Pancreas (tissue), 10 donors: Measurements from ENCODE around the gene RAB9A. TPM values are rescaled to one million over a fixed set of nuclear protein-coding genes. Genes with fewer than 3 reads are reported as not detected.

Source experiments
- ATAC-seq, 4 donors: fragments of 200-7000 bp; cut with Tn5 transposase; one replicate each; pipeline versions ENCODE4 v1.8.0 to v1.9.1; 2020; ENCODE audit warnings: mild to moderate bottlenecking in 4 of 4, moderate library complexity in 4 of 4
- DNase-seq, 6 donors: peaks; one replicate each; pipeline ENCODE4 v3.0.0-alpha.2; 2020
- FAIRE-seq: peaks from 2 replicates; lab custom pipeline; 2012; peaks lifted over from hg19 to GRCh38; lab: Jason Lieb, UNC
- H3K27ac ChIP-seq, 4 donors: fragments of 200-600 bp; sonication (generic); 1 replicate in 3 of 4; 2 replicates in 1 of 4; pipeline versions ENCODE4 v1.5.0 to v1.8.0; 2020
- H3K27me3 ChIP-seq, 4 donors: fragments of 200-600 bp; one replicate each; pipeline ENCODE4 v1.8.0; 2021
- H3K36me3 ChIP-seq, 3 donors: fragments of 200-600 bp; sonication (generic) in 1 of 3; one replicate each; pipeline versions ENCODE4 v1.5.0 to v1.8.0; 2020 to 2021
- H3K4me1 ChIP-seq, 3 donors: fragments of 200-600 bp; one replicate each; pipeline ENCODE4 v1.8.0; 2021
- H3K4me3 ChIP-seq, 4 donors: fragments of 200-600 bp; sonication (generic) in 2 of 4; one replicate each; pipeline versions ENCODE4 v1.5.0 to v1.8.0; 2020 to 2021
- H3K9me3 ChIP-seq, 4 donors: fragments of 200-600 bp; one replicate each; pipeline ENCODE4 v1.8.0; 2021
- WGBS, 2 donors: extraction: QIAGEN DNeasy Blood & Tissue Kit; methylation state at CpG; one replicate each; pipeline ENCODE4 v1.1.7; 2013; 5-methylcytosine and 5-hydroxymethylcytosine counted together
- intact Hi-C, 3 donors: fragments of 100-400 bp; cut with DNase I; formaldehyde crosslinking; loops; one replicate each; pipeline versions ENCODE4 v1.11.1 to v1.14.2; 2022
- polyA plus RNA-seq, 2 donors: library from polyadenylated mRNA; stranded (reverse); fragments of 200-250 nt; gene quantifications; one replicate each; pipeline ENCODE4 v1.2.3, GENCODE V29; 2013
- total RNA-seq, 6 donors: library from RNA; stranded (reverse); fragmentation: NEBNext Ultra II Directional in 4 of 6; extraction: Animal tissue kit (Norgen Biotek cat#: 25700) in 4 of 6; gene quantifications; one replicate each; pipeline versions ENCODE4 v1.2.1 to v1.2.4, GENCODE V29; 2021 to 2023
- TF ChIP-seq, protein P1 (sequence below), 4 donors: fragments of 200-600 bp; sonication (generic) in 3 of 4; IDR thresholded peaks; one replicate each; pipeline versions ENCODE4 v1.5.0 to v1.8.0; 2021; ENCODE audit warnings: antibody characterized with exemption in 4 of 4
- donor health status: healthy with polysubstance abuse.
- donor health status: DM: no; HTN: no; CAD: no; lungs with moderate emphysema.
- donor health status: DM: no; HTN: no; CAD: no.
- donor health status: control.
- donor health status: control.
- donor health status: Bipolar disorder and iron deficiency.
- donor health status: DM: yes; HTN: yes; CAD: no.
- donor health status: DM: no; HTN: no; CAD: no.
- donor health status: DM: no; HTN: no; CAD: no.
- donor health status: DM: yes; HTN: yes; CAD: no.

The RAB9A gene
- total and polyA plus RNA-seq, 8 donors: 8.7 to 22.0 (median 16.5) TPM

DNA sequence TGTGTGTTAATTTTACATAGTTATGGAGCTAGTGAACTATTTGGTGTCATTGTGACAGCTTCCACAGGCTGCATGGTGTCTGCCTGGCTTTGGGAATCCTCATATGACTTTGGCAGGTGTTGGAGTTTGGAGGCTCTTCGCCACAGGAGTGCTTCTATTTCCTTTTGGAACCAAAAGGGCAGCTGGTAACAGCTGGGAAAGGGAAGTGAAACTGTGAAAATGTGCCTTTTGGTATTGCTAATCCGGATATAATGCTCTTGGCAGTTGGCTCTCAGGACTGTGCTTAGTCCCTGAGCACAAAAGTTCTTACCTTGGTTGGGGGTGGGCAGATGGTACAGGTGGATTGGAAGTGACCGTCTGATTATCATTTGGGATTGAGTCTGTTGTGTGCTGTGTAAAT, 63.7 kb downstream of the RAB9A start:
- WGBS, 2 donors: 42 to 66% methylated on average over 3 of the region's 3 CpGs
- no peaks in the 10 kb centered on the region for H3K9me3 ChIP-seq
- H3K4me3 ChIP-seq: no peak overlapping the region
- TF ChIP-seq, protein P1, sequence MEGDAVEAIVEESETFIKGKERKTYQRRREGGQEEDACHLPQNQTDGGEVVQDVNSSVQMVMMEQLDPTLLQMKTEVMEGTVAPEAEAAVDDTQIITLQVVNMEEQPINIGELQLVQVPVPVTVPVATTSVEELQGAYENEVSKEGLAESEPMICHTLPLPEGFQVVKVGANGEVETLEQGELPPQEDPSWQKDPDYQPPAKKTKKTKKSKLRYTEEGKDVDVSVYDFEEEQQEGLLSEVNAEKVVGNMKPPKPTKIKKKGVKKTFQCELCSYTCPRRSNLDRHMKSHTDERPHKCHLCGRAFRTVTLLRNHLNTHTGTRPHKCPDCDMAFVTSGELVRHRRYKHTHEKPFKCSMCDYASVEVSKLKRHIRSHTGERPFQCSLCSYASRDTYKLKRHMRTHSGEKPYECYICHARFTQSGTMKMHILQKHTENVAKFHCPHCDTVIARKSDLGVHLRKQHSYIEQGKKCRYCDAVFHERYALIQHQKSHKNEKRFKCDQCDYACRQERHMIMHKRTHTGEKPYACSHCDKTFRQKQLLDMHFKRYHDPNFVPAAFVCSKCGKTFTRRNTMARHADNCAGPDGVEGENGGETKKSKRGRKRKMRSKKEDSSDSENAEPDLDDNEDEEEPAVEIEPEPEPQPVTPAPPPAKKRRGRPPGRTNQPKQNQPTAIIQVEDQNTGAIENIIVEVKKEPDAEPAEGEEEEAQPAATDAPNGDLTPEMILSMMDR (IDR thresholded peaks at IDR 0.05): no peak
- H3K36me3 ChIP-seq: peaks cover 0 to 21% (median 11%) of the 10 kb centered on the region in 3 donors
- FAIRE-seq (no peak), DNase-seq (no peak), ATAC-seq (peak in 3 of 4 donors; percentile 17 to 37 (median 32))
- peaks cover 0 to 6% (median 2%) of the 10 kb centered on the region in 3 donors for H3K4me1 ChIP-seq
- no peaks in the 10 kb centered on the region for H3K27me3 ChIP-seq
- peak overlapping the region in 1 of 4 donors; percentile 47 for H3K27ac ChIP-seq
- intact Hi-C loops: no loop called here

- Histone ChIP-seq H3K27ac (no peak overlapping the region), H3K4me3 (no peak overlapping the region), H3K36me3 (peaks cover 0 to 42% (median 24%) of the 10 kb centered on the region in 3 donors), H3K9me3 (no peaks in the 10 kb centered on the region), H3K27me3 (no peaks in the 10 kb centered on the region), H3K4me1 (peaks cover 0 to 6% (median 2%) of the 10 kb centered on the region in 3 donors)
- WGBS, 2 donors: 75 to 79% methylated on average over 1 of the region's 1 CpG
- ATAC-seq (no peak), FAIRE-seq (no peak), DNase-seq (no peak)
- TF ChIP-seq, protein P1 (IDR thresholded peaks at IDR 0.05): no peak
- intact Hi-C loops: no loop called here
Observed at GRCh38 chrX:13754765-13755164, 65.8 kb downstream of the RAB9A start.

GRCh38 chrX:13755254-13755653, 66.3 kb downstream of the RAB9A start:
- no peak for FAIRE-seq
- Histone ChIP-seq H3K4me3 (no peak overlapping the region), H3K4me1 (peaks cover 0 to 6% (median 2%) of the 10 kb centered on the region in 3 donors), H3K36me3 (peaks cover 0 to 46% (median 24%) of the 10 kb centered on the region in 3 donors), H3K9me3 (no peaks in the 10 kb centered on the region), H3K27ac (no peak overlapping the region), H3K27me3 (no peaks in the 10 kb centered on the region)
- intact Hi-C loops: no loop called here
- WGBS, 2 donors: 30 to 43% methylated on average over 1 of the region's 1 CpG
- no peak for ATAC-seq
- TF ChIP-seq, protein P1 (IDR thresholded peaks at IDR 0.05): no peak
- no peak for DNase-seq

GRCh38 chrX:13756381-13756780, 67.5 kb downstream of the RAB9A start:
- 94% methylated on average over 4 of the region's 4 CpGs for WGBS, 2 donors
- Histone ChIP-seq H3K36me3 (peaks cover 0 to 47% (median 24%) of the 10 kb centered on the region in 3 donors), H3K9me3 (no peaks in the 10 kb centered on the region), H3K4me3 (no peak overlapping the region), H3K27ac (no peak overlapping the region), H3K4me1 (peaks cover 0 to 6% (median 2%) of the 10 kb centered on the region in 3 donors), H3K27me3 (no peaks in the 10 kb centered on the region)
- intact Hi-C loops: no loop called here
- TF ChIP-seq, protein P1 (IDR thresholded peaks at IDR 0.05): no peak
- no peak for ATAC-seq
- no peak for DNase-seq
- FAIRE-seq: no peak

DNA sequence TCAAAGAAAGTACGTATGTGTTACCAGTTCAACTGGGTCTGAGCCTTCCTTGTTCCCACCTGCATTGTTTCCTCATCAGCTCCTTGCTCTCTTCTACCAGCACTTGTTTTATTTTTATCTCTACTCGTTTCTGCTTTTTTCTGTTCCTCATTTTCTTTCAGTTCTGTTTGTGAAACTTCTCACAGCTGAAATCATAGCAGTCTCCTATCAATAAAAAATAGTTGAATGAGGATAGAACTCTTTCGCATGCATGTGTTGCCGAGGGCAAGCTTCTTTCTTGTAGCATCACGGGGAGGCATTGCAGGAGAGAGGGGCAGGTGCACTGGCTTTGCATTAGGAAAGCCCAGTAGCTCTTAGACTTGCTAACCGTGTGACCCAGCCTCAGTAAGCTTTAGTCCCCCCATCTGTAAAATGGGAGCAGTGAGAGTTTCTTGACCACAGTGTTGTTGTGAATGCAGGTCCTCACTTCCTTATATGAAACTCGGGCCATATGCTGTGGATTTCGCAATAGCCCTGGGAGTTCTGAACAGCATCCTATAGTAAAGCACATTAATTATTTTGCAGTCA, 70.3 kb downstream of the RAB9A start:
- DNase-seq: no peak
- Histone ChIP-seq H3K36me3 (peaks cover 0 to 62% (median 24%) of the 10 kb centered on the region in 3 donors), H3K4me3 (no peak overlapping the region), H3K27ac (no peak overlapping the region), H3K9me3 (no peaks in the 10 kb centered on the region), H3K27me3 (no peaks in the 10 kb centered on the region), H3K4me1 (no peaks in the 10 kb centered on the region)
- TF ChIP-seq, protein P1 (IDR thresholded peaks at IDR 0.05): no peak
- intact Hi-C loops: no loop called here
- peak in 1 of 4 donors; percentile 25 for ATAC-seq
- peak; percentile 32 for FAIRE-seq
- 76 to 90% methylated on average over 8 of the region's 8 CpGs for WGBS, 2 donors
